Astrocyte of the cerebellum (primary cell): Measurements from ENCODE around the gene DHX16.

Experiments used
- DNase-seq: peaks from one replicate; pipeline ENCODE4 v3.0.0-alpha.2; 2011; ENCODE audit warnings: low read depth
- H3K4me3 ChIP-seq: 2 replicates; pipeline ENCODE4 v1.5.1; 2011; ENCODE audit warnings: mild to moderate bottlenecking, low read depth, low read length, moderate library complexity
- CTCF ChIP-seq: IDR thresholded peaks from 2 replicates; pipeline ENCODE4 v1.5.1; 2012; ENCODE audit warnings: low read length, low read depth, moderate library complexity, mild to moderate bottlenecking; ENCODE audit errors: missing control alignments
- in situ Hi-C: cut with HindIII; loops from 2 replicates; pipeline ENCODE4 v1.10.0; 2017; ENCODE audit warnings: low sequenced_read_pairs

DHX16 gene

GRCh38 chr6:30626484-30627366 lies 46.1 kb downstream of the DHX16 start, which contains the start of gene ATAT1:
Gene ATAT1 (plus strand): TSS chr6:30626874.
- no peak for DNase-seq
- peak within 1 kb of the TSS; percentile 86 for H3K4me3 ChIP-seq
- in situ Hi-C loops = no loop called here
- TF ChIP-seq CTCF = peak; percentile 48

DNA sequence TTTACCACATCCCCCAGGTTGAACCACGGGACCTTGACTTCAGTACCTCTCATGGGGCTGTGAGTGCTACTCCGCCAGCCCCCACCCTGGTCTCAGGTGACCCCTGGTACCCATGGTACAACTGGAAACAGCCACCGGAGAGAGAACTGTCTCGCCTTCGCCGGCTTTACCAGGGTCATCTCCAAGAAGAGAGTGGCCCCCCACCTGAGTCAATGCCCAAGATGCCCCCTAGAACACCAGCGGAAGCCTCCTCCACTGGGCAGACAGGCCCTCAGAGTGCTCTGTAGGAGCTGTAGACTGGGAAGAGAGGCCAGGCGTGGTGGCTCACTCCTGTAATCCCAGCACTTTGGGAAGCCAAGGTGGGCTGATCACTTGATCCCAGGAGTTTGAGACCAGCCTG lies 47.3 kb downstream of the DHX16 start:
- no peak overlapping the region for H3K4me3 ChIP-seq
- in situ Hi-C loops = no loop called here
- DNase-seq = no peak
- TF ChIP-seq CTCF = no peak

- in situ Hi-C loops = no loop called here
- no peak for TF ChIP-seq CTCF
- no peak for DNase-seq
- H3K4me3 ChIP-seq = no peak overlapping the region
Measured at GRCh38 chr6:30619561-30619960, 53.2 kb downstream of the DHX16 start.

GRCh38 chr6:30618270-30618797 lies 54.5 kb downstream of the DHX16 start:
- H3K4me3 ChIP-seq = peak overlapping the region; percentile 86
- DNase-seq = no peak
- TF ChIP-seq CTCF = no peak
- in situ Hi-C loops = no loop called here

DNA sequence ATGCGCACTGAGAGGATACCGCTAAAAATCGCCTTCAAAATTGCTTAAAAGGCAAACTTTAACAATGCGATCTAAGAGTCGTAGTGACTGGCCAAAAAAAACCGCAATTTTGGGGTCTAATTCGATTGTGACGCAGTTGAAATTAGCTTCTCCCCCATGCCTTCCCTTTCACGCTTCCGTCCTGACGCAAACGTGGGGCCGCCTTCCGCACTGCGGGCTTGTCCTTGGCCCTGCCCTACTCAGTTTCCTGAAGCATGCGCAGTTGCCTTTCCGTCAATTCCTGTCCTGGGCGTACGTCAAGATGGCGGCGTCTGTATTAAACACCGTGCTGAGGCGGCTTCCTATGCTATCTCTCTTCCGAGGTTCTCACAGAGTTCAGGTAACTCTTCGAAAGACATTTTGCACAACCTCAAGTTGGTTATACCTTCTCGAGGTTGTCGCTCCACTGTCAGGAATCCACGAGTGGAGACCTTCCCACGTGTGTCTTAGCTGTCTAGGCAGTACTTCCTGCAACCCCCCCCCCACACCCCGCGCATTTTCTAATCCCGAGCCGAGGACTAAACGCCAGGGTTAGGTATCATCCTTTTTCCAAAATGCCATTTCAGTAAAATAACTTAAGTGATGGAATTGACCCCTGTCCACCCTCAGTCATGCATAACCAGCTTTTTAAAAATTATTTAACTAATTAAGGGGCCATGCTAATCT lies 55.1 kb downstream of the DHX16 start, which contains the start of gene MRPS18B:
Gene MRPS18B (plus strand): TSS at position 276 of the 705 bp plus-strand sequence. CDS start 26 bp downstream, at position 302.
- in situ Hi-C loops = no loop called here
- H3K4me3 ChIP-seq = peak within 1 kb of the TSS; percentile 86
- peak; percentile 97 for DNase-seq
- no peak for TF ChIP-seq CTCF

GRCh38 chr6:30616811-30617564 lies 55.8 kb downstream of the DHX16 start, which contains the start of gene PPP1R10:
Gene PPP1R10 (minus strand): TSS chr6:30617243. CDS start chr6:30609944, 7,299 bp downstream.
- TF ChIP-seq CTCF = no peak
- in situ Hi-C loops = no loop called here
- peak within 1 kb of the TSS; percentile 86 for H3K4me3 ChIP-seq
- peak; percentile 100 for DNase-seq
